Tibial artery (tissue), 4 donors: ENCODE measurements around the gene GPATCH8.

ENCODE experiments used
- DNase-seq, 2 donors: peaks; one replicate each; pipeline ENCODE4 v3.0.0-alpha.2; 2019
- H3K27ac ChIP-seq, 2 donors: fragments of 200-600 bp; sonication (generic) in 1 of 2; 1 replicate in 1 of 2; 2 replicates in 1 of 2; pipeline ENCODE4 v1.5.1; 2018 to 2019; ENCODE audit warnings: mild to moderate bottlenecking in 1 of 2
- H3K27me3 ChIP-seq, 2 donors: fragments of 200-600 bp; sonication (generic) in 1 of 2; one replicate each; pipeline versions ENCODE4 v1.5.1 to v1.6.0; 2016 to 2019
- H3K36me3 ChIP-seq, 3 donors: fragments of 200-600 bp; sonication (generic) in 2 of 3; one replicate each; pipeline ENCODE4 v1.5.1; 2016 to 2019; ENCODE audit warnings: mild to moderate bottlenecking in 2 of 3
- H3K4me1 ChIP-seq, 4 donors: fragments of 200-600 bp; sonication (generic) in 2 of 4; 1 replicate in 3 of 4; 2 replicates in 1 of 4; pipeline ENCODE4 v1.5.1; 2016 to 2019
- H3K4me3 ChIP-seq, 2 donors: fragments of 200-600 bp; sonication (generic) in 1 of 2; 1 replicate in 1 of 2; 2 replicates in 1 of 2; pipeline ENCODE4 v1.5.1; 2018 to 2019; ENCODE audit warnings: mild to moderate bottlenecking in 2 of 2
- H3K9me3 ChIP-seq, 3 donors: fragments of 200-600 bp; sonication (generic) in 1 of 3; one replicate each; pipeline ENCODE4 v1.5.1; 2016 to 2019
- intact Hi-C: fragments of 100-400 bp; cut with DNase I; formaldehyde crosslinking; loops from one replicate; pipeline ENCODE4 v1.15.0; 2023; ENCODE audit warnings: low total_unique reads
- TF ChIP-seq, protein P1 (sequence below), 2 experiments: fragments of 200-600 bp in 1 of 2; fragments of 450-650 bp in 1 of 2; IDR thresholded peaks; one replicate each; pipeline ENCODE4 v1.5.1; 2017 to 2019; ENCODE audit warnings: antibody characterized with exemption in 2 of 2, mild to moderate bottlenecking in 1 of 2, moderate library complexity in 1 of 2

Gene GPATCH8

DNA sequence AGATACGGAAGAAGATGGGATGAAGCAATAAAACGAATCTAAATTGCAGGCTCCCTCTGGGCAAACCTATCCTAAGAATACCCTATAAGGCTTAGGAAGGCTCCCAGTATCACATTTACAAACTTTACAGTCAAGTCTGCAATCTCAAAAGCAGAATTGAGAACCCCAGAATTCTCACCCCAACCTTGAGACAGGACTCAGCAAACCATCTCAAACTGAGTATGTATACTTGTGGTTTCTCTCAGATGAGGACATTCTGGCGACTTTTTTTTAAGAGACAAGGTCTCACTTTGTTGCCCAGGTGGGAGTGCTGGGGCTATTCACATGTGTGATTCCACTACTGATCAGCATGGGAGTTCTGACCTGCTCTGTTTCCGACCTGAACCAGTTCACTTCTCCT lies 94.4 kb downstream of the GPATCH8 start:
- intact Hi-C loops = no loop called here
- H3K9me3 ChIP-seq = no peaks in the 10 kb centered on the region
- no peak for DNase-seq
- TF ChIP-seq, protein P1, sequence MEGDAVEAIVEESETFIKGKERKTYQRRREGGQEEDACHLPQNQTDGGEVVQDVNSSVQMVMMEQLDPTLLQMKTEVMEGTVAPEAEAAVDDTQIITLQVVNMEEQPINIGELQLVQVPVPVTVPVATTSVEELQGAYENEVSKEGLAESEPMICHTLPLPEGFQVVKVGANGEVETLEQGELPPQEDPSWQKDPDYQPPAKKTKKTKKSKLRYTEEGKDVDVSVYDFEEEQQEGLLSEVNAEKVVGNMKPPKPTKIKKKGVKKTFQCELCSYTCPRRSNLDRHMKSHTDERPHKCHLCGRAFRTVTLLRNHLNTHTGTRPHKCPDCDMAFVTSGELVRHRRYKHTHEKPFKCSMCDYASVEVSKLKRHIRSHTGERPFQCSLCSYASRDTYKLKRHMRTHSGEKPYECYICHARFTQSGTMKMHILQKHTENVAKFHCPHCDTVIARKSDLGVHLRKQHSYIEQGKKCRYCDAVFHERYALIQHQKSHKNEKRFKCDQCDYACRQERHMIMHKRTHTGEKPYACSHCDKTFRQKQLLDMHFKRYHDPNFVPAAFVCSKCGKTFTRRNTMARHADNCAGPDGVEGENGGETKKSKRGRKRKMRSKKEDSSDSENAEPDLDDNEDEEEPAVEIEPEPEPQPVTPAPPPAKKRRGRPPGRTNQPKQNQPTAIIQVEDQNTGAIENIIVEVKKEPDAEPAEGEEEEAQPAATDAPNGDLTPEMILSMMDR (IDR thresholded peaks at IDR 0.05) = no peak
- H3K4me3 ChIP-seq = no peak overlapping the region
- H3K27ac ChIP-seq = no peak overlapping the region
- no peaks in the 10 kb centered on the region for H3K27me3 ChIP-seq
- H3K36me3 ChIP-seq = peaks cover 14 to 31% (median 18%) of the 10 kb centered on the region in 3 donors
- H3K4me1 ChIP-seq = no peaks in the 10 kb centered on the region

- intact Hi-C loops = no loop called here
- Histone ChIP-seq H3K36me3 (peaks cover 48 to 82% (median 55%) of the 10 kb centered on the region in 3 donors), H3K4me1 (no peaks in the 10 kb centered on the region)
These were observed 100.5 kb downstream of the GPATCH8 start for GRCh38 chr17:44402564-44403172.

DNA sequence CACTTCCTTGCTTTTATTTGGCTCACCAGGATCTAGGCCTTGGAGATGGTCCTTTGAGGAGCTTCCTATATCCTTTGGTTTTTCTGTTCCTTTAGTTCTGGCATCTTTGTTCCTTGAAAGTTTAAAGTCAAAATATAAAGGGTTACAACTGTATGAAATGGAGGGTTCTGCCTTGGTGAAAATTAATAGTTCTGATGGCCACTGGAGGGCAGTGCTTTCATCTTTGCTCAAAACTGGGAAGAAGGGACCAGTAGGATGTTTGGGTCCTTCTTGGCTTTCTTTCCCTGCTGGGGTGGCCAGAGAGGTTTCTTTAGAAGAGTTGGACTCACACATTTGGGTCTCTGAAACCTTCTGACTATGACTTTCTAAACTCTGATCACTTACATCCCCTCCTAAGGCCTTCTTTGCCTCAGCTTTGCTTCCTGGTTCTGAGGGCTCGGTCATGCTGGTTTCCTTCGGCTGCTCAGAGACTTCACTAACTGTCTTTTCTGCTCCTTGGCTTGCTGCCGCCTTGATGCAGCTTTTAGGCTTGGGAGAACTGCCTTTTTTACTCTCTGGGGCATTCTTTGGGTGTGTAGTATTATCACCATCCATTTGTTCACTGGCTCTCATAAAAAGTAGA lies 102.9 kb downstream of the GPATCH8 start:
- intact Hi-C loops = no loop called here
- peaks cover 41 to 83% (median 59%) of the 10 kb centered on the region in 3 donors for H3K36me3 ChIP-seq
- no peak for DNase-seq

More at GRCh38 chr17:44402564-44403172, 100.5 kb downstream of the GPATCH8 start:
- Histone ChIP-seq H3K27ac (no peak overlapping the region), H3K27me3 (no peaks in the 10 kb centered on the region), H3K4me3 (no peak overlapping the region), H3K9me3 (no peaks in the 10 kb centered on the region)
- DNase-seq = no peak
- TF ChIP-seq, protein P1 (IDR thresholded peaks at IDR 0.05) = no peak

DNA sequence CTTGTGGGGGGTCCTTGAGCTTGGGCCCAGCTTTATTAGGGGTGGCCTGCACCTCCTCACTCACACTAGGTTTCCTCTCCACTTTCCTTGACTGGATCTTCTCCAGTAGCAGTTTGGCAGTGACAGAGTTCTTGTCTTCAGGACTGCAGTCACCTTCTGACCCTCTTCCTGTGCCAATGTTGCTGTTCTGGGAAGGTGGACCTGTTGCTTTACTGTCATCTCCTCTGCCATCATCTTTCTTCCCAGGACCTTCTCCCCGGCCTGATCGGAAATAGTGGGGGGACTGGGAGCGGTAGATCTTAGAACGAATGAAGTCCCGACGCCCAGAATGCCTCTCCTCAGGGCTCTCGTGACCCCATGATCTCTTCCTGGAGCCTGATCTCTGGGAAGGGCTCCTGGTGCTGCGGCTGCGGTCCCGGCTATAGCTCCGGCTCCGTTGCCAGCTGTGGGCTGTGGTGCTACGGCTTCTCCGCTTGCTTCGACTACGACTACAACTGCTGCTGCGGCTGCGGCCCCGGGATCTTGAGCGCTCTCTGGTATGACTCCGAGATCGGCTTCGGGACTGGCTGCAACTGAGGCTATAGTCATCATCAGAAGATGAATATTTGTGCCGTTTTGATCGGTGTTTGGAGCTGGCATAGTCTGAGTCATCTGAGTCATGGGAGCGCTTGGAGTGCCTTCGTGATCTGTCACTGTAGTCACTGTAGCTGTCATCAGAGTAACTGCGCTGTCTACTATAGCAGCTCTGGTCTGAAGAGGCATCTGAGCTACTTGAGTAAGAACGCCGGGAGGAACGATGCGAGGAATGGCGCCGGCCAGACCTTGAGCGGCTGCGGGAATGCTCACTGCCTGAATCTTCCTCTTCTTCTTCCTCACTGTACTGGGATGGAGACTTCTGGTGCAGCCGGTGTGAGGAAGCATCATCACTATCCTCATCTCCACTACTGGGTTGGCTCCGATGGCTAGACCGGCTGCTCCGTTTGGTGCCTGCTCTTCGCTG lies 104.2 kb downstream of the GPATCH8 start:
- no peaks in the 10 kb centered on the region for H3K4me1 ChIP-seq
- H3K9me3 ChIP-seq = no peaks in the 10 kb centered on the region
- intact Hi-C loops = no loop called here
- no peak overlapping the region for H3K27ac ChIP-seq
- no peaks in the 10 kb centered on the region for H3K27me3 ChIP-seq
- no peak for DNase-seq
- TF ChIP-seq, protein P1 (IDR thresholded peaks at IDR 0.05) = no peak
- H3K4me3 ChIP-seq = no peak overlapping the region
- peaks cover 37 to 71% (median 48%) of the 10 kb centered on the region in 3 donors for H3K36me3 ChIP-seq

More for the DNA sequence above, 102.9 kb downstream of the GPATCH8 start:
- Histone ChIP-seq H3K27me3 (no peaks in the 10 kb centered on the region), H3K4me3 (no peak overlapping the region), H3K4me1 (no peaks in the 10 kb centered on the region), H3K27ac (no peak overlapping the region), H3K9me3 (no peaks in the 10 kb centered on the region)
- TF ChIP-seq, protein P1 (IDR thresholded peaks at IDR 0.05) = peak; percentile 24 to 28
